ENCODE measurements around the gene SIGLEC11.
"Not testable (repeated sequence)": the region's sequence is repeated elsewhere in the genome, so short reads cannot be mapped to it uniquely, and the experiment has no call there.

DNA sequence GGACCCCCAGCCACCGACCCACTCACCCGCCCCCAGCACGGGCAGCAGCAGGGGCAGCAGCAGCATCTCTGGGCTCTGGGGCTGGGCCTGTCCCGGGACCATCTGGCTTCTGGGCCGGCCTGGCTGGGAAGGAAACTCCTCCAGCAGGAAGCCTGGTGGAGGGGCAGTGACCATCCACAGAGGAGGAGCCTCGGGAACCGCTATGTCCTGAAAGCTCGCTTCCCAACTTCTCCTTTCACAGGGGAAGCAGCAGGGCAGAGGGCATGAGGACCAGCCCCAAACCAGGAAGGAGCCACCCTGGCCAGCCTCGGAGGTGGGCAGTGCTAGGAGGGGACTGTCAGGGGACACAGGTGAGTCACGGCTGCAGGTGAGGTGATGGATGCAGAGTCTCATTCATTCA, at the start of gene SIGLEC11:
- TF ChIP-seq, protein P1, sequence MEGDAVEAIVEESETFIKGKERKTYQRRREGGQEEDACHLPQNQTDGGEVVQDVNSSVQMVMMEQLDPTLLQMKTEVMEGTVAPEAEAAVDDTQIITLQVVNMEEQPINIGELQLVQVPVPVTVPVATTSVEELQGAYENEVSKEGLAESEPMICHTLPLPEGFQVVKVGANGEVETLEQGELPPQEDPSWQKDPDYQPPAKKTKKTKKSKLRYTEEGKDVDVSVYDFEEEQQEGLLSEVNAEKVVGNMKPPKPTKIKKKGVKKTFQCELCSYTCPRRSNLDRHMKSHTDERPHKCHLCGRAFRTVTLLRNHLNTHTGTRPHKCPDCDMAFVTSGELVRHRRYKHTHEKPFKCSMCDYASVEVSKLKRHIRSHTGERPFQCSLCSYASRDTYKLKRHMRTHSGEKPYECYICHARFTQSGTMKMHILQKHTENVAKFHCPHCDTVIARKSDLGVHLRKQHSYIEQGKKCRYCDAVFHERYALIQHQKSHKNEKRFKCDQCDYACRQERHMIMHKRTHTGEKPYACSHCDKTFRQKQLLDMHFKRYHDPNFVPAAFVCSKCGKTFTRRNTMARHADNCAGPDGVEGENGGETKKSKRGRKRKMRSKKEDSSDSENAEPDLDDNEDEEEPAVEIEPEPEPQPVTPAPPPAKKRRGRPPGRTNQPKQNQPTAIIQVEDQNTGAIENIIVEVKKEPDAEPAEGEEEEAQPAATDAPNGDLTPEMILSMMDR (IDR thresholded peaks at IDR 0.05): not testable (repeated sequence)
- TF ChIP-seq POLR2AphosphoS5 (IDR thresholded peaks at IDR 0.05): not testable (repeated sequence)
